Measurements from ENCODE around the gene UCKL1.
"Not testable (repeated sequence)": the region's sequence is repeated elsewhere in the genome, so short reads cannot be mapped to it uniquely, and the experiment has no call there.

UCKL1 gene

DNA sequence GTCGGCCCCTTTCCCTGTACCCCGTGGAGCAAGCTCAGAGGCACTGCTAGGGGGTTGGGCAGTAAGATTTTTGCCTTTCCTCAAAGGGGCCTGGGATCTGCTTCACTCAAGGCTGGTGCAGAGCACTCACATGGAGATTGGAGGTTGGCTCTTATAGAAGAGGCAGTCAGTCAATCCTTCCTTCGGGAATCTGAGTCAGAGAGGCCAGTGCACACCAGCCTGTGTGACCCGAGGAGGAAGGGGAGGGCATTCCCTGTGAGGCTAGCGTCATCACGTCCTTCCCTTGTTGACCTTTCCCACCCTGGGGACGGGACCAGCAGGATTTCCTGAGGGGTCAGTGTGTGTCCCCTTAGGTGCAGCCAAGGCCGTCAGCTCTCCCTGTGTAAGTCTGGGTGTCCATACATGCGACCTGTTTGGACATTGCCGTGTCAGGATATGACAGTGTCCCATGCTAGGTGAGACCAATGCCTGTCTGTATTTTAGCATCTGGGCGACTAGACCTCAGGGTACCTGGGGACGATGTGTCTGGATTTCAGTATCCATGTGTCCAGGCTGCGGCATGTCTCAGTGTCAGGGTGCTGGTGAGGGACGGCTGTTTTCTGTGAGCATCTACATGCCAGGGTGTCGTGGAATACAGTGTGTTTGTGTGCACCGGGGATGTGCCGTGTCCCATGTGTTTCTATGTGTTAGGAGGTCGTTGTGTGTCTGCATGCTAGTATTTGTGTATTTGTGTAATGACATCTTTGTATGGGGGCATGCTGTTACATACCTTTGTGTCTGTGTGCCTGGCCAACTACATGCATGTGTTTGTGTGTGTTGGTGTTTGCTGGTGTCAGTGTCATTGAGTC lies 16.3 kb upstream of the UCKL1 start:
- DNase-seq: no peak

DNA sequence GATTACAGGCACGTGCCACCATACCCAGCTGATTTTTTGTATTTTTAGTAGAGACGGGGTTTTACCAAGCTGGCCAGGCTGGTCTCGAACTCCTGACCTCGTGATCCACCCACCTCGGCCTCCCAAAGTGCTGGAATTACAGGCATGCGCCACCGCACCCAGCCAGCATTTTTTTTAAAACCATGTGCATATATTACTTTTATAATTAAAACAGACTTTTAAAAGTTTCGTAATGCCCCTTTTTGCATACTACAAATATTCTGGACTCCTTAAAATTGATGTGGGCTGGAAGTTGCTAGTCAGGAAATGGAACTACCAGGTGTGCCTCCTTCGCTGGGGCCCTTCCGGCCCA lies 15.7 kb upstream of the UCKL1 start:
- DNase-seq: not testable (repeated sequence)

DNA sequence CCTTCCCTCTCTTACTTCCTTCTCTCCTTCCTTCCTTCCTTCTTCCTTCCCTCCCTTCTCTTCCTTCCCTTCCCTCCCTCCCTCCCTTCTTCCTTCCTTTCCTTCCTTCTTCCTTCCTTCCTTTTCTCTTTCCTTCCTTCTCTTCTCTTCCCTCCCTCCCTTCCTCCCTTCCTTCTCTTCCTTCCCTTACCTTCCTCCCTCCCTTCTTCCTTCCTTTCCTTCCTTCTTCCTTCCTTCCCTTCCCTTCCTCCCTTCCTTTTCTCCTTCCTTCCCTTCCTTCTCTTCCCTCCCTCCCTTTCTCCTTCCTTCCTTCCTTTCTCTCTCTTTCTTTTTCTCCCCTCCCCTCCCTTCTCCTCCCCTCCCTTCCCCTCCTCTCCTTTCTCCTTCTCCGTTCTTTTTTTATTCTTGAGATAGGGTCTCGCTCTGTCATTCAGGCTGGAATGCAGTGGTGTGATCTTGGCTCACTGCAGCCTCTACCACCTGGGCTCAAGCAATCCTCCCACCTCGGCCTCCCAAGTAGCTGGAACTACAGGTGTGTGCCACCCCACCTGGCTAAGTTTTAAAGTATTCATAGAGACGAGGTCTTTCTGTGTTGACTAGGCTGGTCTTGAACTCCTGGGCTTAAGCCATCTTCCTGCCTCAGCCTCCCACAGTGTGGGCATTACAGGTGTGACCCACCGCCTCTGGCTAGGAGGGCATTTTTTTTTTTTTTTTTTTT lies 14.7 kb upstream of the UCKL1 start:
- no peak for DNase-seq

DNA sequence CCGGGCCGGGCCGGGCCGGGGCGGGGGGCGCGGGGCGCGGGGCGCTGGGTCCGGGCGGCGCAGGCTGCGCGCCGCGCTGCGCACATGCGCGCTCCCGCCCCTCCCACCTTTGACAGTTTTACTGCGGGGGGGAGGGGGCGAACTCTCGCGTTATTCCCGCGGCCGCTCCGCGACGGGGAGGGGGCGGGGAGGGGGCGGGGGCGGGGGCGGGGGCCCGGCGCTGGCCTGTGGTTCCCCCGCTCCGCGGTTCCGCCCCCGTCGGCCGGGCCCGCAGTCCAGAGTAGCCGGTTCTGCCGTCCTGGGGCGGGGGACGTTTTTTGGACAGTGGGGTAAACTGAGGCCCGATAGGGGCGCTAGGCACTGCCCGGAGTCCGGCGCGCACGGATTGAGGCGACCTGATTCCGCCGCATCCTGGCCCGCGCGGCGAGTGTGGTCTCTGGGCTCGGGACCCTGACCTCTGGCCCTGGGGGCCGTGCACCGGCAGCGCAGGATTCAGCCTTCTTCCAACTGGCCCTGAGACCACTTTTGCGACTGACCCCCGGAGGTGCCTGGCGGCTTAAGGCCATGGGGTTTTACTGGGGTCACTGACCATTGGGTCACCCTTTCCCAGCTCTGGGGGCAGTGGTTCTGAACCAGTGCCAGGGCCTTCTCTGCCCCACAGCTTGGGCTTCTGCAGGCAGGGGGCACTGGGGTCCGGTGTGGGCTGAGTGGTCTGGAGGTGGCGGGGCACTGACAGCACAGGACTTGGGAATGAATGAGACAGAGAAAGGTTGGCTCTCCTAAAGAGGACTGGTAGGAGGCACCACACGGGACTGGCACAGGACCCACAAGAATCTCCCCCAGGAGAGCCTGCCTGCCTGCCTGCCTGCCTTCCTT lies 13.9 kb upstream of the UCKL1 start, which contains the start of gene ZNF512B:
Gene ZNF512B (minus strand): TSS at position 93 of the 876 bp plus-strand sequence. CDS start 1,980 bp downstream, outside the sequence.
- DNase-seq: no peak

DNA sequence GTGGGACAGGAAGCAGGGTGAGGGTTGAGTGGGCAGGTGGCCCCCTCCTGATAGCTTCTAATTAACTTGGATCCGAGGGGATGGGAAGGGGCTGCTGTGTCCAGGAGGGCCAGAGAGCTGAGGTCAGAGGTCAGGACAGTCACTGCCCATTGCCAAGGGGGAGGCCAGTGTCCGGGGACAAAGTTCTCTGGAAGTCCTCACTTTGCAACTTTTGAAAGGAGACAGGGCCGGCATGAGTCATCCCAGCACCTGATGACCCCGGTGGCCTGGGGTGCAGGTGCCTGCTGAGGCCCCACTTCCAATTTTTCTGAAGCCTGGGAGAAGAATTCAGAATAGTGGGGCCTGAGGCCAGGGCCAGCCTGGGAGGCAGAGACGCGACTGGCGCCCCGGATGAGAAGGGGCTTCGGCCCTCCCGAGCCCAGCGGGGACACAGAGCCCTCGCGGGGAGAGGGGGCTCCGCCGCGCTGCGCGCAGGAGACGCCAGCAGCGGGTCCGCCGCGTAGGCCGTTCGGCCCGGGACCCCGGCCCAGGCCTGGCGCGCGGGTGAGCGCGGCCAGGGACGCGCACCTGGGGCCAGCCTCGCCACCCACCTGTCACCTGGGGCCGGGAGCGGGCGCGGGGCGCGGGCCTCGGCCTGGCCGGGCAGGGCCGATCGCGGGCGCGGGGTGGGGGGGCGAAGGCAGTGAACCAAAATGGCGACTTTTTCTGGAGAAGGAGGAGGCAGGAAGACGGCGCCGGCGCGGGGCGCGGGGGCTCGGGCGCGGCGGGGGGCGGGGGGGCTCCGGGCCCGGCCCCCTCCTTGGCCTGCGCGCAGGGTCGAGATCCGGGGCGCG lies 12.9 kb upstream of the UCKL1 start:
- DNase-seq: no peak

DNA sequence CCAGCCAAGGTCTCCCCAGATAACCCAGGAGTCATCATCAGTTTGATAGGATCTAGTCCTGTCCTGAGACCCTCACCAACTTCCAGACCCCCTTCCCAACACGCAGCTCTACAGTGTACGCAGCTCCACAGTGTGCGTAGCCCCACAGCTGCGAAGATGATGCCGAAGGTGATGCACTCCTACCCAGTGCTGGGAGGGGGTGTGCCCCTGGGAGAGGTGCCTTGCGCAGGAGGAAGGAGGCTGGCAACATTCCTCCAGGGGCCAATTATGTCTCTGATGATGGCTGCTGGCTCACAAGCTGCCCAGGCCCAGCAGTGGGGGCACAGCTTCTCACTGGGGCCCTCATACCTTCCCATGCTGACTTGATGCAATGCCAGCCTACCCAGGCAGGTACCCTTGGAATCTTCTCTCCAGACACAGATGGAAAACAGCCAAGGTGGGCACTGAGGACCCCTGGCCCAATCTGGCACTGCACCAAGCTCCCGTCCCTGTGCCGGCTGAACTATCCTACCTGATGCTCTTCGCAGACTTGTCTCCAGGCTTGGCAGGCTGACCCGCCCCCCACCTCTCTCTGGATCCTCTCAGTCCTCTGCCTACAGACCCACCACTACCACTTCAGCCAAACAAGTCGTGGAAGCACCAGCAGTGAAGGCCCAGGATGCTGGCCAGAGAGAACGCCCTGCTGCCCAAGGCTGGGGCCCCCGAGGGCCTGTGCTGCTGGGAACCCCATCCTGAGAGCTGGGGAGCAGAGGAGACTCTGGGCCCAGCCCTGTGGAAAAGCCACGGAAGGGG lies 12.1 kb upstream of the UCKL1 start:
- DNase-seq: no peak

DNA sequence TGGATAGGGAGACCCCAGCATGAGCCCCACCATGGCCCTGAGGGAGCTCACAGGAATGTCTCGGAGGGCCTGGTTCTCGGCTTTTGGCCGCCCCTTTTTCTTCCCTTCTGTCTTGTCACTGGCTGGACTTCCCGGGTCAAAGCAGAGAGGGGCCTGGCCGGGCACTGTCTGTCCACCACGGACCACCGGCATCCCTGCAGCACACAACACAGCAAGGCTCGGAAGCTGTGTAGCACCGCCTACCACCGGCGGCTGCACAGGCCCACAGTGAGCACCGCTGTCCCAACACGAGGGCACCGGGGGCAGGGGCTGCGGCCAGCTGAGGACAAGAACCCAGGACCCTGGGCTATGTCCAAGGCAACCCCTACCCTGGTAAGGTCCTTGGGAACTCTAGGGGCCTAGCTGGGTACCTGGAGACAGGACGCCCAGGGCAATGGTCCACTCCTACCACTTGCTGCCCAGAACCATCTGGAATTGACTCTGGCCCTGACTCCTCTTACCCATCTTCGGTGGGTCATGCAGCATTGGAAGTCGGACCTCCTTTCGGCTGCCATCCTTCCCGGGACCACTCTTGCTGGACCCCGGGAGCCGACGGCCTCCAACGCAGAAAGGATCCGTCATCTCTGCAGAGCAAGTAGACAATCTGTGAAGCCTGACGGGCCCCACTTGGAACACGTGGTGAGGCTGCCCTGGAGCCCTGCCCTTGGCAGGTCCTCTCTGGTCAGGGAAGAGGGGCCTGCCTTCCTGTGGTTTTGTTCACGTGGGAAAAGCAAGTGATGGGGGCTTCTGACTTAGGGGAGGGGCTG lies 11.3 kb upstream of the UCKL1 start:
- no peak for DNase-seq

DNA sequence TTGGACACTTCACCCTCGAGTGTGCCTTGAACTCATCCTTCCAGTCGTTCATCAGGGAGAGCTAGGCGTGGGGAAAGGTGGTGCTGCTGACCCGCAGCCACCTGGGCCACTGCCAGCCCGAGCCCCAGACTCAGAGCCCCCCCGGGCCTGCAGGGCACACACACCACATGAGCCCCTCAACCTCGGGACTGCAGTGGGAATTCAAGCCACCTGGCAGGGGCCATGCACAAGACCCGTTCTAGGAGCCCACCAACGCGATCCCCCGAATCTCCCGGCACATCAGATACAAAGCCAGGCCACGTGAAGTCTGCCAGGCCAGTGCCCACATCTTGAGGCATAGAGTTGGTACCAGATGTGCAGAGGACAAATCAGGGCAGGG lies 10.7 kb upstream of the UCKL1 start:
- no peak for DNase-seq

DNA sequence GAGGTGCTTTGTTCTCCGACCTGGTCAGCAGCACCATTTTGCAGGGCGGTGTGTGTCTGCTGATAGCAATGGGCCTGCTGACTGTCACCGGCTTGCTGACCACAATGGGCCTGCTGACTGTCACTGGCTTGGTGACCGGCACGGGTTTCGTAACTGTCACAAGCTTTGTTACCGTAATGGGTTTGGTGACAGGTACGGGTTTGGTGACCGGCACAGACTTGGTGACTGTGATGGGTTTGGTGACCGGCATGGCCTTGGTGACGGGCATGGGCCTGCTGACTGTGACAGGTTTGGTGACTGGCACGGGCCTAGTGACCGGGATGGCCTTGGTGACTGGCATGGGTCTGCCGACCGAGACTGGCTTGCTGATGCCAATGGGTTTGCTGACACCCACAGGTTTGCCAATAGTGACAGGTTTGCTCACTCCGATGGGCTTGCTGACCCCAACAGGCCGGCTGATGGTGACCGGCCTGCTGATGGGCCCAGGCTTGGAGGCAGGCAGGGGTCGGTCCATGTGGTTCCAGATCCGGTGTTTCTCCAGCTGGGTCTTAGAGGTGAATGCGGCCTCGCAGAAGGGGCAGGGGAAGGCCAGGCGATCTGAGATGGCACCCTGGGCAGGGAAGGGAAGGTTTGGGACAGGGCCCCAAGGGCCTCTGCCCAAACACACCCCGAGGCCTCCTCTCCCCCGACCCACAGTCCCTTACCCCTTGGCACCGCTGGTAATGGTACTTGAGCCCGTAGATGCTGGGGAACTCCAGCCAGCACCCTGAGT lies 10.1 kb upstream of the UCKL1 start:
- no peak for DNase-seq

DNA sequence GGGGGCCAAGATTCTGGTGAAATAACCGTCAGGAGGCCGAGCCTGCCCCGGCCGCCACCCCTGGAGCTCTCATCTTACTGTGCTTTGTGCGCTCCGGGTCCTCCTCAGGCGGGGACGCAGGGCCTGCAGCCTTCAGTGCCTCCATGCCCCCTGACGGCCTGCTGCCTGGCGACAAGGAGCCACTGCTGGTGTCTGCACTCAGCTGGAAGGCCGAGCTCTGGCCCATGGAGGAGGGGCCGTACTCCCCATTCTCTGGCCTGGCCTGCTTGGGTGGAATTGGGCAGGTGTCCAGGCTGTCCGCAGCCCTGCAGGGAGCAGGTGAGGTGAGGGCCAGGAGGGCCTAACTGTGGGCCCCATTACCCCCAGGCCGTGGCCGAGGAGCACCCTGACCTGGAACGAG lies 8.2 kb upstream of the UCKL1 start:
- no peak for DNase-seq

DNA sequence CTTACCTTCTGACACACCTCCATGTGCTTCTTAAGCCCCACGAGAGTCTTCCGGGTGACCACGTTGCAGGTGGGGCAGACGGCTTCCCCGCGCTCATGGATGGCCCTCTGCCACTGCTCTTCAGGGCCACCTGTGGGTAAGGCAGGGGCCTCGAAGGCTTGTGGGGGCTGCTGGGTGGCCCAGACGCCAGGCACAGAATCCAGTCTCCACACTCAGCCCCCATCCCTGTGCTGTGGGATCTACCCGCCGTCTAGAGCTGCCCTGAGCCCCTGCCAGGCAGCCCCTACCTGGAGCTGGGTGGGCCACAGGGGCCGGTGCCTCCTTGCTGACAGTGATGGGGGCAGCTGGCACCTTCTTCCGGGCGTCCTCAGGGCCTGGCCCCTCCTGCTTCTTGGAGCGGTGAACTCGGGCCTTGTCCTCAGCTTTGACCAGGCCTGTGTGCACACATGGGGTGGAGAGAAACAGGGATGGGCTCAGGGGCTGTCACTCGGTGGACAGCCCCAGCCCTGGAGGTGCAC lies 7.6 kb upstream of the UCKL1 start:
- no peak for DNase-seq

DNA sequence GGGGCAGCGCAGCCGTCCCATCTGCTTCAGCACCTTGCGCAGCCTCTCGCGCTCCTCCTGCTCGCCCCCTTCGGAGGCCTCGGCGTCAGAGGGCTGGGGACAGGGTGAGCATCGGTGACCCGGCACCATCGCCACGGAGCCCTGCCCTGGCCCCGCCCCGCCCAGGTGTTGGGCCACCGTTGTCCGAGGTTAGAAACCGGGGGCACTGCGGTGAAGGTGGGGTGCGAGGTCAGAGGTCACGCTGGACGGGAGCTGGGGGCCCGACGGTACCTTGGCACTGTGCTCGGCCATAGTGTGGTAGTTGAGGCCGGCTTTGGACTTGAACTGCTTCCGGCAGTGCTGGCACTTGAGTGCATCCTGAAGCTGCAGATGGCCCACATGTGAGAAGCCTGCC lies 7.1 kb upstream of the UCKL1 start:
- DNase-seq: no peak

DNA sequence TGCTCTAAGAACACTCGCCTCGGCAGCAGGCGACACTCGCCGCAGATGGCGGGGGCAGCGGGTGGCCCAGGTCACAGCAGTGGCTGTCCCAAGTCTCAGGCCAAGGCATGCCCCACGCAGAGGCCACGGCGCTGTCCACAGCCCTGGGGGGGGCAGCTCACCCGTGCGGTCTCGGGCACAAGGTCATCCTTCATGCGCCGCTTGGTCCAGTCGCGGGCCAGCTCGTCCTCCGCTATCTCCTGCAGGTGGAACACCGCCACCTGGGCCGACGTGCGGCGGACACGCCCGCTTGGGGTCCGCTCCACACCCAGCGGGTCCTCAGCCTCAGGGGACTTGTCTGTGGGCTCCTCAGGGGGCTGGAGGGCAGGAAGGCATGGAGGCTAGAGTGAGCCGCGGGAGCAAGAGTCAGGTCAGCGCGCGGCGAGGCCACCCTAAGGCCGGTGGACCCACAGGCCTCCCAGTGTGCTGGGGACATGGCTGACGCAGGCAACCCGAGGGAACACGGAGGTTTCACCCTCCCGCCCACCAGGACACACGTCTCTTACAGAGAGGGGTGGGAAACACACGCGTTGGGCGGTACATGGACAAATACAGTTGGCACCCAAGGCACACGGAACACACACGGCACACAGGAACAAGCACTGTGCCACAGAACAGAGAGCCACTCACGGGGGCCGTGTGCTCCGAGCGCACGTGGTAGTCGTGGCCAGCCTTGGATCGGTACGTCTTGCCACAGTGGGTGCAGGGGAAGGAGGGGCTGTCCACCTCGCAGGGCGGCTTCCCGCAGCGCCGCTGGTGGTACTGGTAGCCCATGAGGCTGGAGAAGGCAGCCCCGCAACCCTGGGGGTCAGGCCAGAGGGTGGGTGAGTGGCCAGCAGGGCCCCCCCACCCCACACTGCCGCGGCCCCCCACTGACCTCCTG lies 6.5 kb upstream of the UCKL1 start:
- no peak for DNase-seq

DNA sequence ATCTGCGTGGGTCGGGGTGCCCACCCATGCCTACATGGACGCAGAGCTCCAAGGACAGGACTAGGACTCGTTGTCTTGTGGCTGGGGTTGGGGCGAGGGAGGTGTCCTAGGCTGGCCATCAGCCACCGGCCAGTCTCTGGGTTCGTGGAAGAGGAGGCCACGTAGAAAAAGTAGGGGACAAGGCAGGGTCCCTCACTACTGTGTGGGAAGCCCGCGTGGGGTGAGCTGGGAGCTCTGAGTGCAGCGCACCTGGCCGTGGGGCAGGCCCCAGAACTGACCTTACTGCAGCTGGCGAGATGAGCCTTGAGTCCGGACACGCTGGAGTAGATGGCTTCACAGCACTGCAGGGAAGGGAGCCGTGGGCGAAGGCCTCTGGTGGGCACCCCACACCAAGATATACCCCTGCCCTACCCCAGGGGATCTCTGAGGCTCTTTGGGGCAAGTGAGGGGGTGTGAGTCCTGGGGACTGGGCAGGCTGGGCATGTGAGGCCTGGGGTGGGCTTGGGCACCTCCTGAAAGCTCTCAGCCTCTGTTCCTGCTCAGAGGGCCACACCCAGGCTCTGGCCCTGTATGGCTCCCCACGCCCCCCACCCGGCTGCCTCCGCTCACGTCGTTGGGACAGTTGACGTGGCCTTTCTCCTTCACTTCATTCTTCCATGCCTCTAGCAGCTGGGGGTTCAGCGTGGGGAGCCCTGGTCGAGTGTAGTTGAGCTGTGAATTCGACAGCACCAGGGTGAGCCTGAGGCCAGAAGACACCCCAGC lies 5.6 kb upstream of the UCKL1 start:
- no peak for DNase-seq

DNA sequence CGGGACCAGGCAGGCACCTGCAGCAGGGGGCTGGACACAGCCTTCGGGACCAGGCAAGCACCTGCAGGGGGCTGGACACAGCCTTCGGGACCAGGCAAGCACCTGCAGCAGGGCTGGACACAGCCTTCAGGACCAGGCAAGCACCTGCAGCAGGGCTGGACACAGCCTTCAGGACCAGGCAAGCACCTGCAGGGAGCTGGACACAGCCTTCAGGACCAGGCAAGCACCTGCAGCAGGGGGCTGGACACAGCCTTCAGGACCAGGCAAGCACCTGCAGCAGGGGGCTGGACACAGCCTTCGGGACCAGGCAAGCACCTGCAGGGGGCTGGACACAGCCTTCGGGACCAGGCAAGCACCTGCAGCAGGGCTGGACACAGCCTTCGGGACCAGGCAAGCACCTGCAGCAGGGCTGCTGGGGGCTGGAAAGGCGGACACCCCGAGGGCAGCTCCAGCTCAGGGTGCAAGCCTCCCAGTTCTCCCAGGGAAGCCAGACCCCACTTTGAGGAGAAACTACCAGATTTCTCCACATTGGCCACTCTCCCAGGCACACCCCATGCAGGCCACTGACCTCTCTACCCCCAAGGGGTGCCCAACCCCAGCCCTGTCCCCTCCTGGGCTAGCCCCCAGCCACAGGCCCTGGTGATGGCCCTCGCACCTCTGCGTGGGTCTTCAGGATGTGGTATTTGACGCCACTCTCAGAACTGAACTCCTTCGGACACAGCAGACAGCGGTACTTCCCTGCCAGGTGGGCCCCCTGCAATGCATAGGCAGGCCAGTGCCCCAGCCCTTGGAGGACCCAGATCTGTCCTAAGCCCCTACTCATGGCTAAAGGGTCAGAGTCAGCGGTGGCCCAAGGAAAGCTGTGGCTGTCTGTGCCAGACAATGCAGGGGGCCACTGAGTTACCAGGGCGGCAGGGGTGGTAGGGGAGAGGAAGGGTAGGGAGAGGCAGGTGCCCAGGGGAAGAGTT lies 4.7 kb upstream of the UCKL1 start:
- DNase-seq: not testable (repeated sequence)

DNA sequence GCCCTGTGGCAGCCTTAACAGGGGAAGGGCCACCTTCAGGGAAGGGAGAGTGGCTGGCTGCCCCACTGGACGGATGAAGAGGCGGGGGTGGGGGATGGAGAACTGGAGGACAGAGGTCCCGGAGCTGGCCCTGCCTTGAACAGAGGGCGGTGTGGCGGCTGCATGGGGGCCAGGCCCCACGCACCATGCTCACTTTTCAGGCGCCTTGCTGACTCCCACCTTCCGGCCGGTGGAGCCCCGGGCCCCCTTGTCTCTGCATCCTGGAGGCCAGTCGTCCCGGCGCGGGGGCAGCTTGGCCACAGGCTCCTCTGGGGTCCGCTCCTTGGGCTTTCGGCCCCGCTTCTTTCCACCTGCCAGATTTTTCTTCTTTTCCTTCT lies 3.5 kb upstream of the UCKL1 start:
- DNase-seq: no peak
